Measurements from ENCODE around the gene CFAP73. TPM values are rescaled to one million over a fixed set of nuclear protein-coding genes. Genes with fewer than 3 reads are reported as not detected.

Gene CFAP73
- total RNA-seq, 1 donor from 2014 or later, result not detected

- no peak for DNase-seq (ENCODE audit: low read depth)
Observed at GRCh38 chr12:113157218-113157859, 7.8 kb downstream of the CFAP73 start.

GRCh38 chr12:113158439-113159203 lies 9.1 kb downstream of the CFAP73 start:
- no peak for TF ChIP-seq CTCF (conservative IDR thresholded peaks at IDR 0.05; ENCODE audit: low read depth, low read length)
- DNase-seq (ENCODE audit: low read depth), result no peak

More at GRCh38 chr12:113157218-113157859, 7.8 kb downstream of the CFAP73 start:
- no peak overlapping the region for H3K4me3 ChIP-seq (ENCODE audit: low read depth, low read length)
- no peak for TF ChIP-seq CTCF (conservative IDR thresholded peaks at IDR 0.05; ENCODE audit: low read depth, low read length)

GRCh38 chr12:113159937-113160336 lies 10.4 kb downstream of the CFAP73 start:
- TF ChIP-seq CTCF (conservative IDR thresholded peaks at IDR 0.05; ENCODE audit: low read depth, low read length), result no peak
- DNase-seq (ENCODE audit: low read depth), result no peak
- H3K4me3 ChIP-seq (ENCODE audit: low read depth, low read length), result no peak overlapping the region

More at GRCh38 chr12:113158439-113159203, 9.1 kb downstream of the CFAP73 start:
- H3K4me3 ChIP-seq (ENCODE audit: low read depth, low read length), result no peak overlapping the region

GRCh38 chr12:113161415-113162016 lies 12.0 kb downstream of the CFAP73 start:
- no peak for DNase-seq (ENCODE audit: low read depth)
- no peak for TF ChIP-seq CTCF (conservative IDR thresholded peaks at IDR 0.05; ENCODE audit: low read depth, low read length)
- H3K4me3 ChIP-seq (ENCODE audit: low read depth, low read length), result no peak overlapping the region

- H3K4me3 ChIP-seq (ENCODE audit: low read depth, low read length), result no peak overlapping the region
- no peak for TF ChIP-seq CTCF (conservative IDR thresholded peaks at IDR 0.05; ENCODE audit: low read depth, low read length)
- no peak for DNase-seq (ENCODE audit: low read depth)
Observed at GRCh38 chr12:113162102-113163029, 12.8 kb downstream of the CFAP73 start.

DNA sequence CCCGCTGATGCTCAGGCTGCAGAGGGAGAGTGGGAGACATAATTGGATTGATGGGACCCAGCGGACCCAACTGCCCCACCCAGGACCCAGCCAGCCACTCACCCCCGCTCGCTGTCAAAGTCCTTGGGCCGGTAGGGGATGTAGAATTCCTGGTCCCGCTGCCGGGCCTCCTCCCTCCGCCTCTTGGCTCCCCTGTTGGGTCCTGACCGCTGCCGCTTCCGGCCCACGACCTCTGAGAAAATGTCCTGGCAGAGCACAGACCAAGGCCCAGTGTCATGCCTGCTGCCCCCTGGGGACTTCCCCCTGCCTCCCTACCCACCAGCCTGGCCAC lies 13.5 kb downstream of the CFAP73 start:
- DNase-seq (ENCODE audit: low read depth), result no peak
- TF ChIP-seq CTCF (conservative IDR thresholded peaks at IDR 0.05; ENCODE audit: low read depth, low read length), result no peak

More for the DNA sequence above, 13.5 kb downstream of the CFAP73 start:
- no peak overlapping the region for H3K4me3 ChIP-seq (ENCODE audit: low read depth, low read length)
